ENCODE data around the gene SPATA6.

- TF ChIP-seq CTCF (conservative IDR thresholded peaks at IDR 0.05 in 1 of 2, IDR thresholded peaks at IDR 0.05 in 1 of 2; ENCODE audit: low read depth in 1 of 2, low read length in 2 of 2): no peak
- TF ChIP-seq EZH2 (IDR thresholded peaks at IDR 0.05; ENCODE audit: low read length, missing control alignments): no peak
These were observed 130.8 kb downstream of the SPATA6 start for GRCh38 chr1:48341221-48341620.

Measured in fibroblast of lung (primary cell).